ENCODE data around the gene DNMBP. TPM values are rescaled to one million over a fixed set of nuclear protein-coding genes. Genes with fewer than 3 reads are reported as not detected.
A peak's percentile ranks its signal among the peaks of the same experiment; 100 is the strongest.
"Not testable (repeated sequence)": the region's sequence is repeated elsewhere in the genome, so short reads cannot be mapped to it uniquely, and the experiment has no call there.

Gene DNMBP
- total RNA-seq, 1 donor from 2014 or later: 23.8 TPM

DNA sequence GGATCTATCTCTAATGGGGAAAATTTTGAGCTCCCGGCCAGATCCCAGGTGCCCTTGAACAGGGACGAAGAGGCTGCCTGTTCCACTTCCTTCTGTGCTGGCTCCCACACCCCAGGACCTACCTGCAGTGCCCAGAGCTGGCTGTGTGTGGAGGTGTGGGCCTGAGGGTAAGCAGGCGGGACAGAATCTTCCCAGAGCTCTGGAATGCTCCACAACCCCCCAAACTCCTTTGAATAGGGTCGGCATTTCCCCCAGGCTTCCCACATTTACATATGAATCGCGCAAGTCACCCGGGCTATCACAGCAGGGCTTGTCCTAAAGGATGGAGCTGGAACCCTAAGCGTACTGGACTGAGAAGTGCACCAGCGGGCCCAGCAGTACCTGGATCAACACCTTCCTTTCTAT lies 95.9 kb downstream of the DNMBP start:
- peak; percentile 46 for DNase-seq

GRCh38 chr10:99912041-99912440 lies 97.7 kb downstream of the DNMBP start:
- no peak for DNase-seq

DNA sequence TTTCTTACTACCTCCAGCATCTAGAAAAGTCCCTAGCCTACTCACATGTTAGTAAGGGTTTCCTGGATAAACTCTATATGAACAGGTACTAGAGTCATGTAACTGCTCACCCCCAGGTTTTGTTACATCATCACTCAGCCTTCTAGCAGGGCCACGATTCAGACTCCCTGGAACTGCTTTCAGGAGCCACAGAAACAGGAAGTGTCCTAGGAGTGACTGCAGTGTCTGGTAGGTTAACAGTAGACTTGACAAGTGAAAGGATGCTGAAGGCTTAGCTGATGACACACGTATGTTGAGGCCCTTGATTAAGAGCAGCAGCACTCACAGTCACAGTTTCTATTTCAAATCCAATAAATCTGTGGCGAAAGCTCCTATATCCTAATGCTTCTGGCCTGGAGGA lies 101.2 kb downstream of the DNMBP start:
- DNase-seq: no peak

DNA sequence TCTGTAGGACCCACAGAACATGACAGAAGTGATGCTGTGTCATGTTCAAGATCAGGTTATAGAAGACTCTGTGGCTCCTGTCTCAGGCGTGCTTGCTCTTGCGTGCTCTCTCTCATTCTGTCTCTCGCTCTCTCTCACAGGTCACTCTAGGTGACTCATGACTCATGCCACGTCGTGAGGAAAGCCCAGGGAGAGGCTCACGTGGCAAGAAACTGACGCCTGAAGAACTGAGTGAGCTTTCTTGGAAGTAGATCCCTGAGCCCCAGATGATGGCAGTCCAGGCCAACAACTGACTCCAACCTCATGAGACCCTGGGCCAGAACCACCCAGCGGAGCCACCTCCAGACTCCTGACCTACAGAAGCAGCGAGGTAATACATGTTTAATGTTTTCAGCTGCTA lies 103.3 kb downstream of the DNMBP start:
- DNase-seq: no peak

DNA sequence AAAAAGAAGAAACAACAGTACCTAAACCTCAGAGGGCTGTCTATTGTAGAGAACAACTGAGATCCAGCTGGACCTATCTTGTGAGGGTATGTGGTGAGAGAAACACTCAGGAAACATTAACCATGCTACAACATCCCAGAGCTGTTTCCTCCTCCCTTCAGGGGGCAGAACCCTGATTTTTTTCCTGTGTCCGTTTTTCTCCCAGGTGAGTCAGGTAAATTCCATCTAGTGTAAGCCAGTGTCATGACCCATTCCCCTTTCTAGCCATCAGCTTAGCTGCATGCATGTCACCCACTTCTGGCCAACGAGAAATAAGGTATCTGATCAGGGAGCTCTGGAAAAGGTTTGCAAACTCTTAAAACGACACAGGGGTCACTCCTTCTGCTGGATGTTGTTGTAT lies 103.8 kb downstream of the DNMBP start:
- DNase-seq: no peak

DNA sequence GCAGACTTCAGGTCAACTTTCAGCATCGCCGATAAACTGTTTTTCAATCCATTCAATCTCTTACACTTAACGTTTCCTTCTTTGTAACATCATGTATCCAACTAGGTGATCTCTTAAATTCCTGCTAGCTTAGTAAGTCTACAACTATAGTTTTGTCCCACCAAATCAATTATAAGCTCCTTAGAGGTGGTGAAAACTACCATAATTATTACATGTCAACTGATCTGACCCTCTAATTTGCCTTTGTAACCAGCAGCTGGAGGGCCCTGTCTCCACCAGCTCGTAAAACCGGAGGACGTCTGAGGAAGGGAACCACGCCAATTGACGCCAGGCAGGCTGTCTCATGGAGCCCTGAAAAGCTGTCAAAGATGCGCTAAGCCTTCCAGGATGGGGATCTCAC lies 113.9 kb downstream of the DNMBP start:
- DNase-seq: no peak

- DNase-seq: not testable (repeated sequence)
Observed at GRCh38 chr10:99895066-99895465, 114.7 kb downstream of the DNMBP start.

DNA sequence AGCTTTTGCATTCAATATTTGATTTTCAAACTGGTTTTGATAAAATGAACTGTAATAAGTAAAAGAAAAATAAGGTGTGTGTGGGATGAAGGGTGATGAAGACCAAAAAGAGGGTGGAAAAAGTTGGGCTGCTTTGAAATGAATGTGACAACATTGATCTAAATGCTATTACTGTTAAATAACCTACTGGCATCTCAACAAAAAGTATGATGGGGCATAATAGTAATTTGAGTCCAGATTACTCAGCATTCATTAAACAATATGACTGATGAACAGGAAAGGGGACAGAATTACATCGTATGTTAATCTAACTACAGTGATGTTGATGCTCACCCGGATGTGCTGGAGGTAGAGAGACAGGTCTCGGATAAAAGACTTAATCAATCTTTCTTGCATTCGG lies 115.1 kb downstream of the DNMBP start:
- DNase-seq: no peak

DNA sequence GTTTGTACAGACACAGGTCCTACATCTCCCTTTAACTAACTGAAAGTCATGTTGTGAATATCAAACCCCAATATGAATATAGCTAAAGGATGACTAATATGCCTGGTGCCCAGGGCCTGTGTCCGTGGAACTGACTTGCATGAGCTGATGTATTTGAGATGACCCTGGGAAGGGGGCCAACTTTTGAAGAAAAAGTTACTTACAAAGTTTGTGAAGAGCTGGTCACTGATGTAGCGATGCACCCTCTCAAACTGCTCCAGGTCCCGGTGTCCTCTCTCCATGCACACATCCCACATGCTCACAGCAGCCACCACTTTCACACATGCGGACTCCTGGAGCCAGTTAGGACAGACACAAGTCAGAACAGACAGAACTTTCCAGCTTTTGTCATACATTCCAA lies 121.1 kb downstream of the DNMBP start:
- DNase-seq: no peak

GRCh38 chr10:99883523-99883922 lies 126.2 kb downstream of the DNMBP start:
- no peak for DNase-seq

DNA sequence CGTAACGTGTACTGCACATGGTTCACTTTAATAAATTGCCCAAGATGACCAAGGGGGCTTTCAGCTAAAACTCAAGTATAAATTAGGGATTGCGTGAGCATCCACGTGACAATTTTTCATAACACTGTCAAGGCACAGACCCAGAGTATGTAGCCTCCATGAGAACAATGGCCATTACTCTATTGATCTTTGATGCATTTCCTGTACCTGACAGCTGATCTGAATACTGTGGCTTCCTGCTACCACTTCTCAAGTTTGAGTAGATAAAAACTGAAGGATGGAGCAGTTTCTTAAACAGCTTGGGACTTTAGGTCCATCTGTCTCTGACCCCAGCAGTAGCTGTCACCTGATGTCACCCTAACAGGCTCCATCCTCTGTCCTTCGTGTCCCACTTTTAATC lies 128.4 kb downstream of the DNMBP start:
- no peak for DNase-seq

DNA sequence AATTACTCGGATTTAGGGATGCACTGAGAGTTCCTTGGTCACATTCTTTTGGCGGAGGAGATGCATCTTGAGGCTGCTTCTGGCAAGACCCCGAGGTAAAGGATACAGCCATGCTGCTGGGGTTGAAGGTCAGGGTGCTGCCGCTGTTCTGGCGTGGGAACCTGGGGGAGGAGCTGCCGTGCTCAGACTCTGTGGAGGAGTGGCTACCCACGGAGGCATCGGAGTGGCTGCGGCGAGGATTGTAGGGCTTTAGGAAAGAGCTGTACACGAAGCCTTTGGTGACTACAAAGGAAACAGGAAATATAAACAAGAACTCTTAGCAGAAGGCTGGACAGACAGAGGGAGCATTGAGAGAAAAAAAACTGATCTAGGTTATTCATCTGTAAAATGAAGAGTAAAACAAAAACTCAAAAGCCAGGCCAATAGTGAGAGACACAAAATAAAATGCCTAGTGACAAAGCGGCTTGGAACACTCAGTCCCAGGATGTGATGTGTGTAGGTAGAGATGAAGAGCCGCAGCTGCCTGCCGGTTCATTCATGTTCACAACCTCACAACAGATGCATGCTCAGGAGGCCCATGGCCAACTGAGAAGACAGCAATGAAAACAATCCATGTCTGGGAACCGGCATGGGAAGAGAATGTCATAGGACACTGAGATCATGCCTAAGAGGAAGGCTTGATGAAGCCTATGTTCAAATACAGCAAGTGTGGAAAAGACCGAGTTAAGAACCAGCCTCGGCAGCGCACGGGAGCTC lies 129.5 kb downstream of the DNMBP start:
- DNase-seq: no peak

DNA sequence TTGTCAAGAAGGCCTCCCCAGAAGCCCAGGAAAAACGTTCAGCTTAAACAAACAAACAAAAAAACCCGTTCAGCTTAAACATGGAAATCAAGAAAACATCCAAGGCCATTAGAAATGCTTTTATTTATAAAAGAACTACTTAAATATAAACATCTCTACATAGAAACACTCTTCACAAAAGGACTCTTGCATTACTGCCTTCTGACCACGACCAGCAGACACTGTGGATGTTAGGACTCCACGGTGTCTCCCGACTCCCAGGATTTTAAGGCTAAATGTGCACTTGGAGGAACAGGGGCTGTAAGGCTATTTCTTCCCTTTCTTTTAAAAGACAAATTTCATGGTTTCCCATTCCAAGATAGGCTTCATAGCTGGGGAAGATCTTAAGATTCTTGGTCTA lies 134.3 kb downstream of the DNMBP start:
- no peak for DNase-seq

- no peak for DNase-seq
Observed at GRCh38 chr10:99874341-99875085, 135.2 kb downstream of the DNMBP start.

- no peak for DNase-seq
Observed at GRCh38 chr10:99873846-99874245, 135.9 kb downstream of the DNMBP start.

GRCh38 chr10:99872367-99873162 lies 137.2 kb downstream of the DNMBP start:
- DNase-seq: no peak

- no peak for DNase-seq
Observed at GRCh38 chr10:99870123-99870730, 139.5 kb downstream of the DNMBP start.

GRCh38 chr10:99869581-99870122 lies 140.1 kb downstream of the DNMBP start:
- no peak for DNase-seq

DNA sequence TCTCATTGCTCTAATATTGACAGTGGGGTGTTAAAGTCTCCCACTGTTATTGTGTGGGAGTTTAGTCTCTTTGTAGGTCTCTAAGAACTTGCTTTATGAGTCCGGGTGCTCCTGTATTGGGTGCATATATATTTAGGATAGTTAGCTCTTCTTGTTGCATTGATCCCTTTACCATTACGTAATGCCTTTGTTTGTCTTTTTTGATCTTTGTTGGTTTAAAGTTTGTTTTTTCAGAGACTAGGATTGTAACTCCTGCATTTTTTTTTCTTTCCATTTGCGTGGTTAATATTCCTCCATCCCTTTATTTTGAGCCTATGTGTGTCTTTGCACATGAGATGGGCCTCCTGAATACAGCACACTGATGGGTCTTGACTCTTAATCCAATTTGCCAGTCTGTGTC lies 142.5 kb downstream of the DNMBP start:
- DNase-seq: not testable (repeated sequence)

DNA sequence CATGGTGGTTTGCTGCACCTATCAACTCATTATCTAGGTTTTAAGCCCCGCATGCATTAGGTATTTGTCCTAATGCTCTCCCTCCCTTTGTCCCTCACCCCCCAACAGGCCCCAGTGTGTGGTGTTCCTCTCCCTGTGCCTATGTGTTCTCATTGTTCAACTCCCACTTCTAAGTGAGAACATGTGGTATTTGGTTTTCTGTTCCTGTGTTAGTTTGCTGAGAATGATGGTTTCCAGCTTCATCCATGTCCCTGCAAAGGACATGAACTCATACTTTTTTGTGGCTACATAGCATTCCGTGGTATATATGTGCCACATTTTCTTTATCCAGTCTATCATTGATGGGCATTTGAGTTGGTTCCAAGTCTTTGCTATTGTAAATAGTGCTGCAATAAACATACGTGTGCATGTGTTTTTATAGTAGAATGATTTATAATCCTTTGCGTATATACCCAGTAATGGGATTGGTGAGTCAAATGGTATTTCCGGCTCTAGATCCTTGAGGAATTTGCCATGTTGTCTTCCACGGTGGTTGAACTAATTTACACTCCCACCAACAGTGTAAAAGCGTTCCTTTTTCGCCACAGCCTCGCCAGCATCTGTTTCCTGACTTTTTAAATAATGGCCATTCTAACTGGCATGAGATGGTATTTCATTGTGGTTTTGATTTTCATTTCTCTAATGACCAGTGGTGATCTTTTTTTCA lies 146.1 kb downstream of the DNMBP start:
- DNase-seq: not testable (repeated sequence)

DNA sequence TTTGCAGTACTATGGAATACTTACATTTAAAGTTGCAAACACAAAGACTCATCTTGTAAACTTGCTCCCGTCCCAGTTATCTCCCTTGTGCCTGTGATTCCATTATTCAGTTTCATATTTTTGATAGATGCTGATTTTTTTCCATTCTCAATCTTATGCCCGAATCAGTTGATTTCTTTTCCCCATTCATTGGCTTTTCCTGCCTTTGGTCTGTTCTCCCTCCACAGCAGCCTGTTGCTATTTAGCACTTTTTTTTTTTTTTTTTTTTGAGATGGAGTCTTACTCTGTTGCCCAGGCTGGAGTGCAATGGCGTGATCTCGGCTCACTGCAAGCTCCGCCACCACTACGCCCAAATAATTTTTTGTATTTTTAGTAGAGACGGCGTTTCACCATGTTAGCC lies 149.3 kb downstream of the DNMBP start:
- DNase-seq: no peak

DNA sequence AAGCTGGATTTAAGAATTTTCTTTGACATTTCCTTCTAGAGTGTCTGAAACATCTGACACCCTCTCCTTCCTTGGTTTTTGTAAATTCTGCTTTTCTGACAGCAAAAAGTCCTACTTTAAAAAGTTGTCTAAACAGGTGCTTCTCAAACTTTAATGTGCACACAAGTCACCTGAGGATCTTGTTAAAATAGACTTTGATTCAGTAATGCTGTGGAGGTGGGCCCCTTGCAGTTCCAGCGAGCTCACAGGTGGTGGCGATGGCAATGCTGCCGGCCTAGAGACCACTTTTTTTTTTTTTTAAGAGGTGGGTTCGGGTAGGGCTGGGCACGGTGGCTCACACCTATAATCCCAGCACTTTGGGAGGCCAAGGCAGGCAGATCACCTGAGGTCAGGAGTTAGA lies 150.2 kb downstream of the DNMBP start:
- no peak for DNase-seq
